Neural cell (in vitro differentiated cells): Measurements from ENCODE around the gene OR2G2. TPM values are rescaled to one million over a fixed set of nuclear protein-coding genes. Genes with fewer than 3 reads are reported as not detected.

Experiments
- H2AFZ ChIP-seq: fragments of 200-600, 300-800 bp; sonication (generic), shearing (Covaris generic); 2 replicates; pipeline ENCODE4 v1.6.0; 2014; ENCODE audit warnings: low read depth, mild to moderate bottlenecking, antibody characterized with exemption, low read length, moderate library complexity
- H3F3A ChIP-seq: fragments of 200-600 bp; shearing (Covaris generic); 2 replicates; pipeline ENCODE4 v1.6.1; 2016; ENCODE audit warnings: mild to moderate bottlenecking, moderate library complexity, mixed read lengths, antibody characterized with exemption, low read length; ENCODE audit not compliant: insufficient read depth, poor library complexity, severe bottlenecking
- H3K27ac ChIP-seq: fragments of 200-600, 300-800 bp; sonication (generic), shearing (Covaris generic); 2 replicates; pipeline ENCODE4 v1.5.1; 2014; ENCODE audit warnings: mild to moderate bottlenecking, low read length, moderate library complexity
- H3K27me3 ChIP-seq: fragments of 300-800, 200-600 bp; sonication (generic), shearing (Covaris generic); 2 replicates; pipeline ENCODE4 v1.6.0; 2014; ENCODE audit warnings: mild to moderate bottlenecking, low read depth, low read length, moderate library complexity; ENCODE audit not compliant: insufficient read depth
- H3K36me3 ChIP-seq: fragments of 300-800, 200-600 bp; sonication (generic), shearing (Covaris generic); 2 replicates; pipeline ENCODE4 v1.5.1; 2014; ENCODE audit warnings: mild to moderate bottlenecking, antibody characterized with exemption, low read length, moderate library complexity; ENCODE audit not compliant: insufficient read depth
- H3K4me2 ChIP-seq: fragments of 300-800, 200-600 bp; sonication (generic), shearing (Covaris generic); 2 replicates; pipeline ENCODE4 v1.6.0; 2014; ENCODE audit warnings: mild to moderate bottlenecking, low read length
- H3K4me3 ChIP-seq: fragments of 300-800, 200-600 bp; sonication (generic), shearing (Covaris generic); 2 replicates; pipeline ENCODE4 v1.5.1; 2014; ENCODE audit warnings: mild to moderate bottlenecking, low read length, moderate library complexity
- H3K79me2 ChIP-seq: fragments of 200-600 bp; shearing (Covaris generic); replicated peaks from 2 replicates; pipeline ENCODE4 v1.6.0; 2014; ENCODE audit warnings: mild to moderate bottlenecking, low read length, moderate library complexity; ENCODE audit not compliant: insufficient read depth
- H3K9ac ChIP-seq: fragments of 300-800, 200-600 bp; sonication (generic), shearing (Covaris generic); 2 replicates; pipeline ENCODE4 v1.6.1; 2016; ENCODE audit warnings: mild to moderate bottlenecking, low read length, mixed read lengths
- H3K9me2 ChIP-seq: fragments of 200-600 bp; shearing (Covaris generic); 2 replicates; pipeline ENCODE4 v1.6.1; 2016; ENCODE audit warnings: mild to moderate bottlenecking, low read length, mixed read lengths; ENCODE audit not compliant: insufficient read depth
- H3K9me3 ChIP-seq: fragments of 200-600, 300-800 bp; sonication (generic), shearing (Covaris generic); 2 replicates; pipeline ENCODE4 v1.6.1; 2016; ENCODE audit warnings: mild to moderate bottlenecking, mixed run types, low read length, moderate library complexity, mixed read lengths
- H4K20me1 ChIP-seq: fragments of 200-600 bp; shearing (Covaris generic); 2 replicates; pipeline ENCODE4 v1.6.1; 2016; ENCODE audit warnings: mild to moderate bottlenecking, mixed run types; ENCODE audit not compliant: insufficient read depth
- EP300 ChIP-seq: fragments of 450-650 bp; conservative IDR thresholded peaks from 2 replicates; pipeline ENCODE4 v1.6.1; 2014; ENCODE audit warnings: antibody characterized with exemption, mild to moderate bottlenecking, moderate library complexity; ENCODE audit not compliant: poor library complexity, severe bottlenecking
- EZH2 ChIP-seq: fragments of 200-600, 300-800 bp; shearing (Covaris generic), sonication (generic); IDR thresholded peaks from 2 replicates; pipeline ENCODE4 v1.6.1; 2014; ENCODE audit warnings: antibody characterized with exemption, low read length, borderline replicate concordance, mild to moderate bottlenecking; ENCODE audit not compliant: insufficient read depth, poor library complexity, severe bottlenecking
- MXI1 ChIP-seq: fragments of 450-650 bp; conservative IDR thresholded peaks from 2 replicates; pipeline ENCODE4 v1.6.1; 2014; ENCODE audit warnings: antibody characterized with exemption, mild to moderate bottlenecking; ENCODE audit not compliant: poor library complexity, severe bottlenecking
- POLR2AphosphoS5 ChIP-seq: IDR thresholded peaks from 2 replicates; pipeline ENCODE4 v1.6.1; 2012
- RAD21 ChIP-seq: fragments of 450-650 bp; conservative IDR thresholded peaks from 2 replicates; pipeline ENCODE4 v1.6.1; 2014; ENCODE audit warnings: antibody characterized with exemption, mild to moderate bottlenecking, moderate library complexity
- REST ChIP-seq: IDR thresholded peaks from 2 replicates; pipeline ENCODE4 v1.6.1; 2012; ENCODE audit warnings: borderline replicate concordance
- SMC3 ChIP-seq: fragments of 450-650 bp; conservative IDR thresholded peaks from 2 replicates; pipeline ENCODE4 v1.6.1; 2014; ENCODE audit warnings: antibody characterized with exemption, mild to moderate bottlenecking, moderate library complexity; ENCODE audit not compliant: poor library complexity
- TAF1 ChIP-seq: IDR thresholded peaks from 2 replicates; pipeline ENCODE4 v1.6.1; 2012; ENCODE audit warnings: low read depth
- polyA plus RNA-seq: library from polyadenylated mRNA; depleted of rRNA; stranded (reverse); fragments of >200 nt; gene quantifications from 2 replicates; pipeline ENCODE4 v1.2.3, GENCODE V29; 2014
- TF ChIP-seq, protein P1 (sequence below): fragments of 450-650 bp; IDR thresholded peaks from 2 replicates; pipeline ENCODE4 v1.5.1; 2014; ENCODE audit warnings: antibody characterized with exemption, mild to moderate bottlenecking, moderate library complexity; ENCODE audit not compliant: poor library complexity, severe bottlenecking

OR2G2 gene
- polyA plus RNA-seq, 1 donor from 2014 or later = not detected

DNA sequence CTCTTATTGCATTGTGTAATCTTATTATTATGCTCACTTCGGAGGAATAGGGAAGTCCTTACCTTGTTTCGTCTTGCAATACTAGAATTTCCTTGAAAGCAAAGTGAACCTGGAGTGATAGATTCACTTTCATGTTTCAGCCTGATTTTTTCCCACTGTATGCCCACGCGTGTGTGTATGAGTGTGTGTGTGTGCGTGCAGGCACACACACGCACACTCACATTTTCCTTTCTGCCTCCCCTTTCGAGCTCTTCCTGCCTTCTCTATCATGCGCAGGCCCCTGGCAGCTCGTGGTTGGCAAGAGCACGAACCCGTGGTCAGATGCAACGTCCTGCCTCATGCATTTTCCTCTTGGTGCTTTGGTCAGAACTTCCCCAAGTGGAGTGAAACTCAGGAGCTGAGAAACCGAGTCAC lies 39.4 kb upstream of the OR2G2 start, which contains the start of gene GCSAML:
GCSAML (plus strand) TSS at position 366 of the 414 bp plus-strand sequence. CDS start 58 bp downstream, outside the sequence.
- Histone ChIP-seq H3K9ac (no peak within 1 kb of the TSS), H3K9me3 (no peaks in the 10 kb centered on the region), H2AFZ (no peak within 1 kb of the TSS), H3K27ac (no peak within 1 kb of the TSS), H3K4me3 (no peak within 1 kb of the TSS), H3F3A (no peaks in the 10 kb centered on the region), H3K79me2 (no peaks in the 10 kb centered on the region), H3K4me2 (no peak within 1 kb of the TSS), H3K36me3 (no peaks in the 10 kb centered on the region), H3K27me3 (no peaks in the 10 kb centered on the region), H3K9me2 (no peaks in the 10 kb centered on the region), H4K20me1 (no peaks in the 10 kb centered on the region)
- TF ChIP-seq POLR2AphosphoS5 (no peak), TAF1 (no peak), REST (no peak), MXI1 (no peak), SMC3 (no peak), RAD21 (no peak)

- Histone ChIP-seq H3K4me2 (no peak overlapping the region), H3K9ac (no peak overlapping the region), H3K9me3 (no peaks in the 10 kb centered on the region), H3F3A (no peaks in the 10 kb centered on the region), H3K4me3 (no peak overlapping the region), H4K20me1 (no peaks in the 10 kb centered on the region), H3K36me3 (no peaks in the 10 kb centered on the region), H3K9me2 (no peaks in the 10 kb centered on the region), H3K27ac (no peak overlapping the region), H2AFZ (no peak overlapping the region), H3K27me3 (no peaks in the 10 kb centered on the region), H3K79me2 (no peaks in the 10 kb centered on the region)
- TF ChIP-seq TAF1 (no peak), RAD21 (no peak)
Observed at GRCh38 chr1:247551721-247552120, 36.4 kb upstream of the OR2G2 start.

GRCh38 chr1:247552231-247552630 lies 35.9 kb upstream of the OR2G2 start:
- Histone ChIP-seq H4K20me1 (no peaks in the 10 kb centered on the region), H3K27ac (no peak overlapping the region), H3K9me3 (no peaks in the 10 kb centered on the region), H3K36me3 (no peaks in the 10 kb centered on the region), H3K9me2 (no peaks in the 10 kb centered on the region), H3K79me2 (no peaks in the 10 kb centered on the region), H3K9ac (no peak overlapping the region), H3F3A (no peaks in the 10 kb centered on the region), H3K27me3 (no peaks in the 10 kb centered on the region), H3K4me2 (no peak overlapping the region), H3K4me3 (no peak overlapping the region), H2AFZ (no peak overlapping the region)
- TF ChIP-seq TAF1 (no peak), MXI1 (no peak), EP300 (no peak), POLR2AphosphoS5 (no peak), RAD21 (no peak), SMC3 (no peak), EZH2 (no peak), REST (no peak)
- TF ChIP-seq, protein P1, sequence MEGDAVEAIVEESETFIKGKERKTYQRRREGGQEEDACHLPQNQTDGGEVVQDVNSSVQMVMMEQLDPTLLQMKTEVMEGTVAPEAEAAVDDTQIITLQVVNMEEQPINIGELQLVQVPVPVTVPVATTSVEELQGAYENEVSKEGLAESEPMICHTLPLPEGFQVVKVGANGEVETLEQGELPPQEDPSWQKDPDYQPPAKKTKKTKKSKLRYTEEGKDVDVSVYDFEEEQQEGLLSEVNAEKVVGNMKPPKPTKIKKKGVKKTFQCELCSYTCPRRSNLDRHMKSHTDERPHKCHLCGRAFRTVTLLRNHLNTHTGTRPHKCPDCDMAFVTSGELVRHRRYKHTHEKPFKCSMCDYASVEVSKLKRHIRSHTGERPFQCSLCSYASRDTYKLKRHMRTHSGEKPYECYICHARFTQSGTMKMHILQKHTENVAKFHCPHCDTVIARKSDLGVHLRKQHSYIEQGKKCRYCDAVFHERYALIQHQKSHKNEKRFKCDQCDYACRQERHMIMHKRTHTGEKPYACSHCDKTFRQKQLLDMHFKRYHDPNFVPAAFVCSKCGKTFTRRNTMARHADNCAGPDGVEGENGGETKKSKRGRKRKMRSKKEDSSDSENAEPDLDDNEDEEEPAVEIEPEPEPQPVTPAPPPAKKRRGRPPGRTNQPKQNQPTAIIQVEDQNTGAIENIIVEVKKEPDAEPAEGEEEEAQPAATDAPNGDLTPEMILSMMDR = no peak
